ENCODE results near the gene CPE.

DNA sequence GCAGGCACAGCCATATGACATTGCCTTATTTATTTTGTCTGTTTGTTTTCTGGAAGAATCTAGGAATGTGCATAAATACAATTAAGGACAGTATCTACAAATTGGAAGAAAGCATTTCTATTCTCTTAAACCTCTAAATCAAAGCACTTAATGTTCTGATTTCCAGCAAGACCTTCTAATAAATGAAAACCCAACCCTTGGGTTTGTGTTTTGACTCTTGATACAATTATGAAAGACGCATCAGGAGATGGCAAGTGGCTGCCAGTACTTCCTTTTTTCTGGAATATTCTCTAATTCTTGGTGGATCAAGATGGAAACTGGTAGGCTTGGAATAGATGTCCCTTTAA lies 437 bp upstream of the CPE start:
- TF ChIP-seq, protein P1, sequence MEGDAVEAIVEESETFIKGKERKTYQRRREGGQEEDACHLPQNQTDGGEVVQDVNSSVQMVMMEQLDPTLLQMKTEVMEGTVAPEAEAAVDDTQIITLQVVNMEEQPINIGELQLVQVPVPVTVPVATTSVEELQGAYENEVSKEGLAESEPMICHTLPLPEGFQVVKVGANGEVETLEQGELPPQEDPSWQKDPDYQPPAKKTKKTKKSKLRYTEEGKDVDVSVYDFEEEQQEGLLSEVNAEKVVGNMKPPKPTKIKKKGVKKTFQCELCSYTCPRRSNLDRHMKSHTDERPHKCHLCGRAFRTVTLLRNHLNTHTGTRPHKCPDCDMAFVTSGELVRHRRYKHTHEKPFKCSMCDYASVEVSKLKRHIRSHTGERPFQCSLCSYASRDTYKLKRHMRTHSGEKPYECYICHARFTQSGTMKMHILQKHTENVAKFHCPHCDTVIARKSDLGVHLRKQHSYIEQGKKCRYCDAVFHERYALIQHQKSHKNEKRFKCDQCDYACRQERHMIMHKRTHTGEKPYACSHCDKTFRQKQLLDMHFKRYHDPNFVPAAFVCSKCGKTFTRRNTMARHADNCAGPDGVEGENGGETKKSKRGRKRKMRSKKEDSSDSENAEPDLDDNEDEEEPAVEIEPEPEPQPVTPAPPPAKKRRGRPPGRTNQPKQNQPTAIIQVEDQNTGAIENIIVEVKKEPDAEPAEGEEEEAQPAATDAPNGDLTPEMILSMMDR (IDR thresholded peaks at IDR 0.05), result no peak
- no peak for TF ChIP-seq POLR2A (IDR thresholded peaks at IDR 0.05)

Data from body of pancreas (tissue), 4 donors.